22Rv1 (cell line): Measurements from ENCODE around the gene C1QTNF2.

ENCODE experiments used
- CTCF ChIP-seq: fragments of 450-650 bp; IDR thresholded peaks from 2 replicates; pipeline ENCODE4 v1.5.1; 2017; ENCODE audit warnings: mild to moderate bottlenecking
- ZFX ChIP-seq: fragments of 450-650 bp; IDR thresholded peaks from 2 replicates; pipeline ENCODE4 v1.6.1; 2017; ENCODE audit warnings: antibody characterized with exemption, borderline replicate concordance

GRCh38 chr5:160348080-160348479 lies 22.3 kb downstream of the C1QTNF2 start:
- TF ChIP-seq CTCF (no peak), ZFX (no peak)
